ENCODE results near the gene RNGTT.
"Not testable (repeated sequence)": the region's sequence is repeated elsewhere in the genome, so short reads cannot be mapped to it uniquely, and the experiment has no call there.

Gene RNGTT

DNA sequence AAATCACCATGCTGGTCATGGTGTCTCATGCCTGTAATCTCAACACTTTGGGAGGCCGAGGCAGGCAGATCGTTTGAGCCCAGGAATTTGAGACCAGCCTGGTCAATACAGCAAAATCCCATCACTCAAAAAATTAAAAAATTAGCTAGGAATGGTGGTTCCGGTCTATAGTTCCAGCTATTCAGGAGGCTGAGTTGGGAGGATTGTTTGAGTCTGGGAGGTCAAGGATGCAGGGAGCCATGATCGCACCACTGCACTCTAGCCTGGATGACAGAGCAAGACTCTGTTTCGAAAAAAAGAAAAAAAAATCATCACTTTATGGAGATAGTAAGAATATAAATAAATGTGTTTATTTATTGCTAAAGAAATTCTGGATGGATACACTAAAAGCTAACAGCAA is 124.1 kb downstream of the RNGTT start:
- no peak for DNase-seq (ENCODE audit: low read depth, low spot score)
- no peak for TF ChIP-seq FOXP2 (optimal IDR thresholded peaks at IDR 0.05; ENCODE audit: control extremely low read depth, extremely low read length, insufficient read depth)
- no peak overlapping the region for H3K9ac ChIP-seq (ENCODE audit: insufficient read length)
- no peak overlapping the region for H3K4me3 ChIP-seq
- peaks cover 4% of the 10 kb centered on the region for H3K36me3 ChIP-seq (ENCODE audit: insufficient read depth, low read length)
- H3K9me3 ChIP-seq (ENCODE audit: low read depth, low read length), result peaks cover 6% of the 10 kb centered on the region
- no peak overlapping the region for H3K27ac ChIP-seq

DNA sequence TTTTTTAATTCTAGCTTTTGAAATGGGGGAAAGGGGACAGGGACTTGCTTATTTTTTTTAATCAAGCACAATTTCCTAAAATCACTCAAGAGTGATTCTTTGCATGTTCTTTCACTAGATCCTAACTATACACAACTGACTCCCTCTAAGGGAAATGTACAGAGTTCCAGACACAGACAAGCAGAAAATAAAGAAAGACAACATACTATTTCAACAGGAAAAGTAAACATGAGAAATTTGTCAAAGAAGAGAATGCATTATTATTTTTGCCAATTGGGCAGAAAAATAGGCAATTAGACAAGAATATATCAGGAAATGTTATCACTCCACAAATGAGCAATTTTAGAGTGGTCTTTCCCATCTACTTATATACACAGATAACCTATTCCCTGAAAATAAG is 128.2 kb downstream of the RNGTT start:
- Histone ChIP-seq H3K27ac (no peak overlapping the region), H3K36me3 (ENCODE audit: insufficient read depth, low read length) (peaks cover 7% of the 10 kb centered on the region), H3K9me3 (ENCODE audit: low read depth, low read length) (peaks cover 6% of the 10 kb centered on the region), H3K9ac (ENCODE audit: insufficient read length) (no peak overlapping the region), H3K4me3 (no peak overlapping the region)
- TF ChIP-seq FOXP2 (optimal IDR thresholded peaks at IDR 0.05; ENCODE audit: control extremely low read depth, extremely low read length, insufficient read depth) (no peak), POLR2AphosphoS5 (IDR thresholded peaks at IDR 0.05; ENCODE audit: borderline replicate concordance, low read depth, low read length) (no peak), EZH2 (IDR thresholded peaks at IDR 0.05) (no peak)
- DNase-seq (ENCODE audit: low read depth, low spot score), result no peak

DNA sequence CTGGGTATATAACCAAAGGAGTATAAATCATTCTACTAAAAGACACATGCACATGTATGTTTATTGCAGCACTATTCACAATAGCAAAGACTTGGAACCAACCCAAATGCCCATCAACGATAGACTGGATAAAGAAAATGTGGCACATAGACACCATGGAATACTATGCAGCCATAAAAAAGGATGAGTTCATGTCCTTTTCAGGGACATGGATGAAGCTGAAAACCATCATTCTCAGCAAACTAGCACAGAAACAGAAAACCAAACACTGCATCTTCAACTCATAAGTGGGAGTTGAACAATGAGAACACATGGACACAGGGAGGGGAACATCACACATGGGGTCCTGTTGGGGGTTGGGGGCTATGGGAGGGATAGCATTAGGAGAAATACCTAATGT is 130.3 kb downstream of the RNGTT start:
- not testable (repeated sequence) for DNase-seq (ENCODE audit: low read depth, low spot score); H3K9me3 ChIP-seq (ENCODE audit: low read depth, low read length); H3K4me3 ChIP-seq; H3K36me3 ChIP-seq (ENCODE audit: insufficient read depth, low read length); H3K9ac ChIP-seq (ENCODE audit: insufficient read length); H3K27ac ChIP-seq

DNA sequence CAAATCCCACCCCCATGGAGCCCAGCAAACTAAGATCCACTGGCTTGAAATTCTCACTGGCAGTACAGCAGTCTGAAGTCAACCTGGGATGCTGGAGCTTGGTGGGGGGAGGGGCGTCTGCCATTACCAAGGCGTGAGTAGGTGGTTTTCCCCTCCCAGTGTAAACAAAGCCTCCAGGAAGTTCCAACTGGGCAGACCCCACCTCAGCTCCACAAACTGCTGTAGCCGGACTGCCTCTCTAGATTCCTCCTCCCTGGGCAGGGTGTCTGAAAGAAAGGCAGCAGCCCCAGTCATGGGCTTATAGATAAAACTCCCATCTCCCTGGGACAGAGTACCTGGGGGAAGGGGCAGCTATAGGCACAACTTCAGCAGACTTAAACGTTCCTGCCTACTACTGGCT is 135.8 kb downstream of the RNGTT start:
- H3K9ac ChIP-seq (ENCODE audit: insufficient read length); H3K9me3 ChIP-seq (ENCODE audit: low read depth, low read length); DNase-seq (ENCODE audit: low read depth, low spot score); H3K36me3 ChIP-seq (ENCODE audit: insufficient read depth, low read length); H3K27ac ChIP-seq; H3K4me3 ChIP-seq: not testable (repeated sequence)

DNA sequence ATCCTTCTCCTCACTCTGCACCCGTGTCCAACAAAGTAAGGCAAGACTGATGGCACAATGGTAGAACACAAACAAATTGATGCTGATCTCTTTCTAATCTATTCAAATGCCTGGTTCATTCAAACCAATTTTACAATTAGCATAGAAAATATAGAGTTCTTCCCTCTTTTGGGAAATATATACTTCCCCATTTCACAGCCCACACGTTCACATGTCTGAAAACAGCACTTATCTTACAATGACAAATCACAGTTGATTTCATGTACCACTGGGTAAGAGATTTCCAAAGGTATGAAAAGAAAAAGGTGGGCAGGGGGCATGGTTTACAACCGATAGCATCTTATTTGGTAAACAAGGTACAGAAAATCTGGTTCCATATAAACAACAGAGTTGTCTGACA is 137.6 kb downstream of the RNGTT start:
- TF ChIP-seq POLR2AphosphoS5 (IDR thresholded peaks at IDR 0.05; ENCODE audit: borderline replicate concordance, low read depth, low read length) (no peak), FOXP2 (optimal IDR thresholded peaks at IDR 0.05; ENCODE audit: control extremely low read depth, extremely low read length, insufficient read depth) (no peak), EZH2 (IDR thresholded peaks at IDR 0.05) (no peak)
- Histone ChIP-seq H3K4me3 (no peak overlapping the region), H3K9me3 (ENCODE audit: low read depth, low read length) (no peaks in the 10 kb centered on the region), H3K27ac (no peak overlapping the region), H3K36me3 (ENCODE audit: insufficient read depth, low read length) (no peaks in the 10 kb centered on the region; the same call in 1 of the 2 replicates), H3K9ac (ENCODE audit: insufficient read length) (no peak overlapping the region)
- no peak for DNase-seq (ENCODE audit: low read depth, low spot score)

DNA sequence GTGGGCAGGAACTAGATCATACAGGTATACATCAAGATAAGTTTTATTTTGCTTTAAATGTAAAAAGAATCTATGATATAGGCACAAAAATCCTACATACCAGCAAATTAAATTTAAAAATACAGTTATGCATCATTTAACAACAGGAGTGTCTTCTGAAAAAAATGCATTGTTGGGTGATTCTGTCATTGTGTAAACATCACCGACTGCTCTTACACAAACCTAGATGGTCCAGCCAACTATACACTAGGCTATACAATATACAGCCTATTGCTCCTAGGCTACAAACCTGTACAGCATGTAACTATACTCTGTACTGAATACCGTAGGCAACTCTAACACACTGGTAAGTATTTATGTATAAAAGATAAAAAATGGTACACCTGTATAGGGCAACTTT is 139.4 kb downstream of the RNGTT start:
- Histone ChIP-seq H3K4me3 (no peak overlapping the region), H3K27ac (no peak overlapping the region), H3K9me3 (ENCODE audit: low read depth, low read length) (no peaks in the 10 kb centered on the region), H3K9ac (ENCODE audit: insufficient read length) (no peak overlapping the region), H3K36me3 (ENCODE audit: insufficient read depth, low read length) (no peaks in the 10 kb centered on the region; the same call in 1 of the 2 replicates)
- no peak for DNase-seq (ENCODE audit: low read depth, low spot score)
- TF ChIP-seq FOXP2 (optimal IDR thresholded peaks at IDR 0.05; ENCODE audit: control extremely low read depth, extremely low read length, insufficient read depth) (no peak), POLR2AphosphoS5 (IDR thresholded peaks at IDR 0.05; ENCODE audit: borderline replicate concordance, low read depth, low read length) (no peak), EZH2 (IDR thresholded peaks at IDR 0.05) (no peak)

DNA sequence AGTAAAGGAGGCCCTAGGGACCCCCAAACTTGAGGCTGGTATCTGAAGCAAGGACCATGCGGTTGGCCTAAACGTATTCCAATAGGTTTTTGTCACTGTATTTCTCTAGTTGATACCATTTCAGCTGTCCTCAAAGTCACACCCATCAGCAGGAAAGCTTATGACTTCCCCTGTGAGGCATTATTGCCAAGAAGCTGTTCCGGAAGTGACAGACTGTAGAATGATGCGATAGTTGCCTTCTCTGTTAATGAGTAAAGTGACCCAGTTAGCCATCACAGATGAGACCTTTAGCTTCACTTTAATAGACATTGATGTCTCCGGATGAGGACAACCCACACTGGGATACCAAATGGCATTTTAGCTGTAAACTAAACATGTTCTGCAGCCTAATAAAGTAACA is 147.9 kb downstream of the RNGTT start:
- no peaks in the 10 kb centered on the region for H3K9me3 ChIP-seq (ENCODE audit: low read depth, low read length)
- no peak overlapping the region for H3K4me3 ChIP-seq
- TF ChIP-seq EZH2 (IDR thresholded peaks at IDR 0.05) (no peak), POLR2AphosphoS5 (IDR thresholded peaks at IDR 0.05; ENCODE audit: borderline replicate concordance, low read depth, low read length) (no peak), FOXP2 (optimal IDR thresholded peaks at IDR 0.05; ENCODE audit: control extremely low read depth, extremely low read length, insufficient read depth) (no peak)
- no peak overlapping the region for H3K27ac ChIP-seq
- no peaks in the 10 kb centered on the region for H3K36me3 ChIP-seq (ENCODE audit: insufficient read depth, low read length)
- no peak for DNase-seq (ENCODE audit: low read depth, low spot score)
- no peak overlapping the region for H3K9ac ChIP-seq (ENCODE audit: insufficient read length)

DNA sequence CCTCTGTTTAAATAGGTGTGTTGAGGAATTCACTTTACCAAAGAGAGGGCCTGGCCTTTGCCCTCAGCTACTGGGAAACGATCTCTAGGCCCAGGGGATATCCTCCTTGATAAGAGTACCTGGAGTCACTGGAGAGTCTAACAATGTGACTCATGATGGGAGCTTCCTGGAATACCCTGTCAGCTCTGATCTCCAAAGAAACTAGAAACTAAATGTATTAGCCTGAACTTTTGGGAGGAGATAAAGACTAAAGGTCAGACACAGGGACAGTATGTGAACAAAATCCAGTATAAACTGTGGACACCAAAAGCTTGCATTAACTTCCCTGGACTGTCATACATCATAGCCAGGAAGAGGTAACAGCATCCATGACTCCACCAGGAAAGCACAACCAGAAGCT is 148.5 kb downstream of the RNGTT start:
- Histone ChIP-seq H3K36me3 (ENCODE audit: insufficient read depth, low read length) (no peaks in the 10 kb centered on the region), H3K4me3 (no peak overlapping the region), H3K9ac (ENCODE audit: insufficient read length) (no peak overlapping the region), H3K9me3 (ENCODE audit: low read depth, low read length) (no peaks in the 10 kb centered on the region), H3K27ac (no peak overlapping the region)
- TF ChIP-seq FOXP2 (optimal IDR thresholded peaks at IDR 0.05; ENCODE audit: control extremely low read depth, extremely low read length, insufficient read depth), result no peak
- no peak for TF ChIP-seq EZH2 (IDR thresholded peaks at IDR 0.05)
- no peak for TF ChIP-seq POLR2AphosphoS5 (IDR thresholded peaks at IDR 0.05; ENCODE audit: borderline replicate concordance, low read depth, low read length)
- DNase-seq (ENCODE audit: low read depth, low spot score), result no peak

DNA sequence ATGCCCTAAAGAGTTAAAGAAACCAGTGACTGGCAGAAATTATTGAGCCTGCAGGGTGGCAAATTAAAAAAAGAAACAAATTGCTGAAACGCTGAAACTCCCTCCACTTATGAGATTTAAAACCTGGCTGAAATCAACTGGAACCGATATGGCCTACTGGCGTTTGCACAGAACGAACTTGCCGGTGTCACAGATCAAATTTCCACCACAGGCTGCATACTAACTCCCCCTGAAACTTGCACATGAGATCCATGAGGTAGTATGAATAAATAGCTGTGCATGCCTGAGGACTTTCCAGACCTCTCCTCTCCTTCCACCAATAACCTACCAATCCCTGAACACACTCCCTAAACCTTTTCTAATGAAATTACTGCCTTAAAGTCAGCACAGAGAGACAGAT is 150.4 kb downstream of the RNGTT start:
- no peak overlapping the region for H3K27ac ChIP-seq
- H3K9ac ChIP-seq (ENCODE audit: insufficient read length), result no peak overlapping the region
- no peaks in the 10 kb centered on the region for H3K9me3 ChIP-seq (ENCODE audit: low read depth, low read length)
- no peak for TF ChIP-seq EZH2 (IDR thresholded peaks at IDR 0.05)
- TF ChIP-seq POLR2AphosphoS5 (IDR thresholded peaks at IDR 0.05; ENCODE audit: borderline replicate concordance, low read depth, low read length), result no peak
- no peak for TF ChIP-seq FOXP2 (optimal IDR thresholded peaks at IDR 0.05; ENCODE audit: control extremely low read depth, extremely low read length, insufficient read depth)
- no peak for DNase-seq (ENCODE audit: low read depth, low spot score)
- H3K36me3 ChIP-seq (ENCODE audit: insufficient read depth, low read length), result no peaks in the 10 kb centered on the region
- H3K4me3 ChIP-seq, result no peak overlapping the region

DNA sequence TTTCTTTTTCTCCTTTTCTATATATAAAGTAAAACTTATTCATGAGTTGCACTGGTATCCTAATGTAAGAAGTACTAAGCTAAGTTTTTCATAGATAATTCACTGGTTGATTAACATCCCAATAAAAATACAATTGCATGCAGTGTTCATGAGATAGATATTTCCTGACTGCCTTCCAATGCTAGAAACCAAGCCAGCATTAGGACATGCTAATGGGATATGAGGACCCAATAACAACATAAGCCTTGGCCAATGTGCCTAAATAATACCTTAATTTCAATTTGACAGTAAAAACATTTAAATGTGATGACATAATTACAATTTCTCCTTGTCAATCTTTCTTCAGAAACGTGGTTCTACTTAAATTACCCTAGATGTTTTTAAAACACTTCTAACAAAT is 152.7 kb downstream of the RNGTT start:
- Histone ChIP-seq H3K9me3 (ENCODE audit: low read depth, low read length) (no peaks in the 10 kb centered on the region), H3K9ac (ENCODE audit: insufficient read length) (no peak overlapping the region), H3K27ac (no peak overlapping the region), H3K4me3 (no peak overlapping the region), H3K36me3 (ENCODE audit: insufficient read depth, low read length) (no peaks in the 10 kb centered on the region)
- no peak for DNase-seq (ENCODE audit: low read depth, low spot score)
- TF ChIP-seq FOXP2 (optimal IDR thresholded peaks at IDR 0.05; ENCODE audit: control extremely low read depth, extremely low read length, insufficient read depth), result no peak
- no peak for TF ChIP-seq EZH2 (IDR thresholded peaks at IDR 0.05)
- TF ChIP-seq POLR2AphosphoS5 (IDR thresholded peaks at IDR 0.05; ENCODE audit: borderline replicate concordance, low read depth, low read length), result no peak
